H9 (cell line): Measurements from ENCODE around the gene GGA3. TPM values are rescaled to one million over a fixed set of nuclear protein-coding genes. Genes with fewer than 3 reads are reported as not detected.

Experiments used
- DNase-seq: peaks from one replicate; pipeline ENCODE4 v3.0.0-alpha.2; 2017
- H2AFZ ChIP-seq: one replicate; pipeline ENCODE4 v1.6.1; 2013; ENCODE audit warnings: mild to moderate bottlenecking, low read length, control low read depth, moderate library complexity
- H2AK5ac ChIP-seq: 2 replicates; pipeline ENCODE4 v1.6.1; 2013; ENCODE audit warnings: low read length, control low read depth, mixed read lengths; ENCODE audit not compliant: insufficient read length
- H2BK120ac ChIP-seq: one replicate; pipeline ENCODE4 v1.6.1; 2013; ENCODE audit warnings: low read depth, mild to moderate bottlenecking, low read length, control low read depth, inconsistent platforms; ENCODE audit not compliant: poor library complexity, severe bottlenecking
- H2BK12ac ChIP-seq: 2 replicates; pipeline ENCODE4 v1.6.1; 2013; ENCODE audit warnings: low read length, control low read depth, mixed read lengths, low read depth; ENCODE audit not compliant: insufficient read length
- H2BK15ac ChIP-seq: 2 replicates; pipeline ENCODE4 v1.6.1; 2013; ENCODE audit warnings: low read depth, low read length, control low read depth
- H2BK20ac ChIP-seq: one replicate; pipeline ENCODE4 v1.6.1; 2013; ENCODE audit warnings: low read depth, mild to moderate bottlenecking, low read length, control low read depth, inconsistent platforms; ENCODE audit not compliant: poor library complexity, severe bottlenecking
- H2BK5ac ChIP-seq: 2 replicates; pipeline ENCODE4 v1.6.1; 2013; ENCODE audit warnings: low read length, control low read depth, mixed read lengths; ENCODE audit not compliant: insufficient read length
- H3K14ac ChIP-seq: 2 replicates; pipeline ENCODE4 v1.6.1; 2013; ENCODE audit warnings: low read length, control low read depth; ENCODE audit not compliant: insufficient read depth
- H3K18ac ChIP-seq: 2 replicates; pipeline ENCODE4 v1.6.1; 2013; ENCODE audit warnings: low read depth, mild to moderate bottlenecking, mixed read lengths, low read length, control low read depth; ENCODE audit not compliant: insufficient read length
- H3K23ac ChIP-seq: 2 replicates; pipeline ENCODE4 v1.6.1; 2013; ENCODE audit warnings: low read length, control low read depth, mixed read lengths, low read depth; ENCODE audit not compliant: insufficient read length
- H3K23me2 ChIP-seq: 2 replicates; pipeline ENCODE4 v1.6.1; 2013; ENCODE audit warnings: low read depth, mild to moderate bottlenecking, mixed read lengths, low read length, control low read depth; ENCODE audit not compliant: insufficient read length, poor library complexity, severe bottlenecking
- H3K27ac ChIP-seq: 2 replicates; pipeline ENCODE4 v1.5.1; 2013; ENCODE audit warnings: low read length, control low read depth, mixed read lengths, low read depth; ENCODE audit not compliant: insufficient read length
- H3K27me3 ChIP-seq: 2 replicates; pipeline ENCODE4 v1.6.1; 2013; ENCODE audit warnings: low read length, control low read depth, inconsistent platforms; ENCODE audit not compliant: insufficient read depth
- H3K4ac ChIP-seq: 2 replicates; pipeline ENCODE4 v1.6.1; 2013; ENCODE audit warnings: low read depth, mild to moderate bottlenecking, control low read depth, inconsistent platforms, low read length, moderate library complexity
- H3K4me1 ChIP-seq: 2 replicates; pipeline ENCODE4 v1.6.1; 2013; ENCODE audit warnings: low read length, control low read depth, inconsistent platforms; ENCODE audit not compliant: insufficient read depth
- H3K4me2 ChIP-seq: 2 replicates; pipeline ENCODE4 v1.6.1; 2013; ENCODE audit warnings: low read length, control low read depth, mixed read lengths; ENCODE audit not compliant: insufficient read length, insufficient read depth
- H3K56ac ChIP-seq: 2 replicates; pipeline ENCODE4 v1.6.1; 2013; ENCODE audit warnings: low read depth, mild to moderate bottlenecking, mixed read lengths, low read length, control low read depth; ENCODE audit not compliant: insufficient read length
- H3K79me1 ChIP-seq: 2 replicates; pipeline ENCODE4 v1.6.1; 2013; ENCODE audit warnings: low read depth, mild to moderate bottlenecking, moderate library complexity, low read length, control low read depth, inconsistent platforms; ENCODE audit not compliant: insufficient read depth, poor library complexity, severe bottlenecking
- H3K79me2 ChIP-seq: 2 replicates; pipeline ENCODE4 v1.6.1; 2013; ENCODE audit warnings: low read length, control low read depth, inconsistent platforms; ENCODE audit not compliant: insufficient read depth
- H3K9ac ChIP-seq: 2 replicates; pipeline ENCODE4 v1.6.1; 2013; ENCODE audit warnings: low read length, control low read depth, mixed read lengths; ENCODE audit not compliant: insufficient read length; ENCODE audit errors: extremely low read depth
- H3K9me3 ChIP-seq: one replicate; pipeline ENCODE4 v1.6.1; 2013; ENCODE audit warnings: low read depth, low read length, inconsistent platforms; ENCODE audit not compliant: control insufficient read depth
- H3T11ph ChIP-seq: one replicate; pipeline ENCODE4 v1.6.1; 2013; ENCODE audit warnings: mild to moderate bottlenecking, low read length, control low read depth, inconsistent platforms
- H4K20me1 ChIP-seq: one replicate; pipeline ENCODE4 v1.6.1; 2013; ENCODE audit not compliant: control insufficient read depth, insufficient read length, insufficient read depth
- H4K5ac ChIP-seq: 2 replicates; pipeline ENCODE4 v1.6.1; 2013; ENCODE audit warnings: low read depth, mild to moderate bottlenecking, mixed read lengths, low read length, control low read depth; ENCODE audit not compliant: insufficient read length
- H4K8ac ChIP-seq: replicated peaks from 2 replicates; pipeline ENCODE4 v1.6.1; 2013; ENCODE audit warnings: low read length, control low read depth, mixed read lengths, low read depth; ENCODE audit not compliant: insufficient read length
- H4K91ac ChIP-seq: 2 replicates; pipeline ENCODE4 v1.6.1; 2013; ENCODE audit warnings: low read depth, mild to moderate bottlenecking, moderate library complexity, mixed read lengths, low read length, control low read depth; ENCODE audit not compliant: insufficient read length
- H3K27ac Mint-ChIP-seq, 3 experiments: 2 replicates in 2 of 3; 3 replicates in 1 of 3; pipeline ENCODE4 v1.8.0; 2020 to 2021; ENCODE audit warnings: mixed read lengths in 3 of 3, mild to moderate bottlenecking in 1 of 3, moderate library complexity in 1 of 3
- H3K27me3 Mint-ChIP-seq: 2 replicates; pipeline ENCODE4 v1.8.0; 2021; ENCODE audit warnings: low read depth, mild to moderate bottlenecking, moderate library complexity, mixed read lengths
- H3K36me3 Mint-ChIP-seq, 3 experiments: 2 replicates in 2 of 3; 3 replicates in 1 of 3; pipeline ENCODE4 v1.8.0; 2020 to 2021; ENCODE audit warnings: low read depth in 3 of 3, mixed read lengths in 3 of 3; ENCODE audit not compliant: insufficient read depth in 1 of 3
- H3K4me1 Mint-ChIP-seq, 2 experiments: 2 replicates each; pipeline ENCODE4 v1.8.0; 2020; ENCODE audit warnings: mixed read lengths in 2 of 2
- H3K4me3 Mint-ChIP-seq, 2 experiments: 2 replicates in 1 of 2; 3 replicates in 1 of 2; pipeline ENCODE4 v1.8.0; 2020 to 2021; ENCODE audit warnings: mild to moderate bottlenecking in 2 of 2, mixed read lengths in 2 of 2, moderate library complexity in 1 of 2
- H3K9me3 Mint-ChIP-seq, 2 experiments: 2 replicates in 1 of 2; 3 replicates in 1 of 2; pipeline ENCODE4 v1.8.0; 2020; ENCODE audit warnings: mild to moderate bottlenecking in 2 of 2, mixed read lengths in 2 of 2, moderate library complexity in 1 of 2
- CTCF ChIP-seq: fragments of 200-600 bp; sonication (generic); conservative IDR thresholded peaks from 3 replicates; pipeline ENCODE4 v1.8.0; 2021; ENCODE audit warnings: antibody characterized with exemption, mild to moderate bottlenecking
- WGBS: extraction: QIAGEN DNeasy Blood & Tissue Kit; methylation state at CpG from one replicate; pipeline ENCODE4 v1.1.7; 2013; ENCODE audit warnings: missing lambda C conversion rate, low lambda C conversion rate, mixed read lengths; ENCODE audit not compliant: insufficient read length; ENCODE audit errors: extremely low coverage; 5-methylcytosine and 5-hydroxymethylcytosine counted together
- total RNA-seq: library from RNA; stranded (reverse); gene quantifications from 2 replicates; pipeline ENCODE4 v1.2.1, GENCODE V29; 2021

Gene GGA3
- total RNA-seq, 1 experiment from 2014 or later, result 50.3 TPM

- Histone ChIP-seq H3T11ph (no peak overlapping the region), H2AFZ (no peak overlapping the region), H2BK20ac (no peak overlapping the region), H3K9me3 (no peaks in the 10 kb centered on the region), H3K56ac (no peak overlapping the region), H4K5ac (no peak overlapping the region), H4K8ac (no peak overlapping the region), H3K4me1 (no peaks in the 10 kb centered on the region), H4K20me1 (no peaks in the 10 kb centered on the region), H3K23me2 (peaks cover 18% of the 10 kb centered on the region), H3K4me2 (no peak overlapping the region), H3K79me2 (peaks cover 2% of the 10 kb centered on the region; the same call in 1 of the 2 replicates), H2BK120ac (no peak overlapping the region), H3K79me1 (no peaks in the 10 kb centered on the region), H3K27ac (no peak overlapping the region), H3K14ac (no peak overlapping the region), H3K18ac (no peak overlapping the region), H2BK12ac (no peak overlapping the region), H2BK5ac (no peak overlapping the region), H2BK15ac (no peak overlapping the region), H3K23ac (no peak overlapping the region), H3K9ac (no peak overlapping the region), H2AK5ac (no peak overlapping the region), H3K4ac (no peak overlapping the region), H3K27me3 (no peaks in the 10 kb centered on the region), H4K91ac (no peak overlapping the region)
- Mint-ChIP-seq H3K4me1 (peaks cover 21 to 27% of the 10 kb centered on the region in 2 experiments), H3K27me3 (no peaks in the 10 kb centered on the region; the same call in 1 of the 2 replicates), H3K27ac (peak overlapping the region in 1 of 3 experiments; percentile 85; a peak in 2 of 7 replicates), H3K36me3 (peaks cover 8 to 50% (median 50%) of the 10 kb centered on the region in 3 experiments; a peak in 6 of 7 replicates), H3K4me3 (no peak overlapping the region), H3K9me3 (no peaks in the 10 kb centered on the region)
- WGBS, result no CpG with 5 or more reads among the region's 13 CpGs
- no peak for TF ChIP-seq CTCF
- no peak for DNase-seq
These were observed 5.1 kb upstream of the GGA3 start for GRCh38 chr17:75266316-75267152.
